OCI-LY1 (cell line): ENCODE data around the gene RASIP1.

ENCODE experiments used
- H2AFZ ChIP-seq: fragments of 200-600 bp; sonication (generic), shearing (Covaris generic); 2 replicates; pipeline ENCODE4 v1.6.0; 2014; ENCODE audit warnings: antibody characterized with exemption, mild to moderate bottlenecking, low read length
- H3F3A ChIP-seq: fragments of 200-600 bp; sonication (generic), shearing (Covaris generic); 2 replicates; pipeline ENCODE4 v1.6.0; 2014; ENCODE audit warnings: mild to moderate bottlenecking, antibody characterized with exemption, low read length, moderate library complexity; ENCODE audit not compliant: insufficient read depth
- H3K27ac ChIP-seq: fragments of 200-600 bp; sonication (generic); 2 replicates; pipeline ENCODE4 v1.5.1; 2014; ENCODE audit warnings: low read length, mixed run types, mild to moderate bottlenecking, low read depth; ENCODE audit not compliant: poor library complexity, severe bottlenecking
- H3K27me3 ChIP-seq: fragments of 200-600 bp; sonication (generic); 2 replicates; pipeline ENCODE4 v1.6.0; 2014; ENCODE audit warnings: antibody characterized with exemption, mild to moderate bottlenecking, low read length, moderate library complexity; ENCODE audit not compliant: insufficient read depth
- H3K36me3 ChIP-seq: fragments of 200-600 bp; sonication (generic); 2 replicates; pipeline ENCODE4 v1.6.1; 2014; ENCODE audit warnings: mild to moderate bottlenecking, antibody characterized with exemption, low read length, moderate library complexity, mixed read lengths; ENCODE audit not compliant: insufficient read depth
- H3K4me1 ChIP-seq: fragments of 200-600 bp; sonication (generic); 2 replicates; pipeline ENCODE4 v1.5.1; 2014; ENCODE audit warnings: mild to moderate bottlenecking, low read length, moderate library complexity; ENCODE audit not compliant: insufficient read depth, severe bottlenecking
- H3K4me2 ChIP-seq: fragments of 200-600 bp; sonication (generic), shearing (Covaris generic); 2 replicates; pipeline ENCODE4 v1.6.1; 2014; ENCODE audit warnings: low read length
- H3K4me3 ChIP-seq: fragments of 200-600 bp; sonication (generic); 2 replicates; pipeline ENCODE4 v1.5.1; 2014; ENCODE audit warnings: low read length, low read depth, mild to moderate bottlenecking, mixed read lengths; ENCODE audit not compliant: poor library complexity, severe bottlenecking
- H3K79me2 ChIP-seq: fragments of 200-600 bp; shearing (Covaris generic); 2 replicates; pipeline ENCODE4 v1.6.1; 2016; ENCODE audit warnings: mixed run types, low read length, mixed read lengths; ENCODE audit not compliant: insufficient read depth
- H3K9ac ChIP-seq: fragments of 200-600 bp; sonication (generic), shearing (Covaris generic); 2 replicates; pipeline ENCODE4 v1.6.1; 2014; ENCODE audit warnings: mild to moderate bottlenecking, low read length, mixed read lengths
- H3K9me2 ChIP-seq: fragments of 200-600 bp; sonication (generic), shearing (Covaris generic); 2 replicates; pipeline ENCODE4 v1.6.1; 2014; ENCODE audit warnings: low read depth, mild to moderate bottlenecking, low read length, mixed read lengths
- H3K9me3 ChIP-seq: fragments of 200-600 bp; shearing (Covaris generic); 2 replicates; pipeline ENCODE4 v1.6.1; 2014; ENCODE audit warnings: low read length, mixed read lengths
- H4K20me1 ChIP-seq: fragments of 200-600 bp; sonication (generic), shearing (Covaris generic); 2 replicates; pipeline ENCODE4 v1.6.0; 2016; ENCODE audit warnings: mild to moderate bottlenecking, low read length; ENCODE audit not compliant: insufficient read depth
- CTCF ChIP-seq: fragments of 200-600 bp; sonication (generic), shearing (Covaris generic); IDR thresholded peaks from 2 replicates; pipeline ENCODE4 v1.5.1; 2017; ENCODE audit warnings: mild to moderate bottlenecking, antibody characterized with exemption, low read length, moderate library complexity, mixed read lengths
- EZH2 ChIP-seq: fragments of 200-600 bp; sonication (generic), shearing (Covaris generic); IDR thresholded peaks from 2 replicates; pipeline ENCODE4 v1.8.0; 2017; ENCODE audit warnings: borderline replicate concordance, mixed run types, mild to moderate bottlenecking, antibody characterized with exemption, low read length, moderate library complexity, mixed read lengths

The RASIP1 gene

GRCh38 chr19:48702701-48703100 is 37.7 kb downstream of the RASIP1 start:
- no peak for TF ChIP-seq CTCF
- no peak for TF ChIP-seq EZH2
- H3K9me3 ChIP-seq: no peaks in the 10 kb centered on the region
- H3K27ac ChIP-seq: no peak overlapping the region
- no peak overlapping the region for H3K4me3 ChIP-seq
- H3K27me3 ChIP-seq: no peaks in the 10 kb centered on the region; the same call in 1 of the 2 replicates
- H4K20me1 ChIP-seq: no peaks in the 10 kb centered on the region
- H3F3A ChIP-seq: no peaks in the 10 kb centered on the region
- H2AFZ ChIP-seq: no peak overlapping the region
- H3K36me3 ChIP-seq: no peaks in the 10 kb centered on the region
- H3K4me1 ChIP-seq: no peaks in the 10 kb centered on the region
- no peaks in the 10 kb centered on the region for H3K9me2 ChIP-seq
- H3K4me2 ChIP-seq: no peak overlapping the region
- no peak overlapping the region for H3K9ac ChIP-seq
- no peaks in the 10 kb centered on the region for H3K79me2 ChIP-seq

GRCh38 chr19:48698046-48698445 is 42.4 kb downstream of the RASIP1 start:
- Histone ChIP-seq H3K4me1 (no peaks in the 10 kb centered on the region), H3K4me3 (no peak overlapping the region), H3K27me3 (peaks cover 4% of the 10 kb centered on the region; the same call in 1 of the 2 replicates), H3K9ac (no peak overlapping the region), H4K20me1 (no peaks in the 10 kb centered on the region), H3K79me2 (no peaks in the 10 kb centered on the region), H3K4me2 (no peak overlapping the region), H3K9me2 (no peaks in the 10 kb centered on the region), H3K27ac (no peak overlapping the region), H3K9me3 (no peaks in the 10 kb centered on the region), H3K36me3 (no peaks in the 10 kb centered on the region), H2AFZ (no peak overlapping the region), H3F3A (no peaks in the 10 kb centered on the region)
- TF ChIP-seq CTCF: no peak
- no peak for TF ChIP-seq EZH2

GRCh38 chr19:48696353-48697010 is 43.9 kb downstream of the RASIP1 start:
- no peaks in the 10 kb centered on the region for H3K9me3 ChIP-seq
- no peak overlapping the region for H3K4me3 ChIP-seq
- peaks cover 7% of the 10 kb centered on the region; the same call in 1 of the 2 replicates for H3K27me3 ChIP-seq
- H3K27ac ChIP-seq: no peak overlapping the region
- no peak overlapping the region for H2AFZ ChIP-seq
- TF ChIP-seq EZH2 (no peak), CTCF (no peak)
- H3K4me1 ChIP-seq: no peaks in the 10 kb centered on the region
- no peak overlapping the region for H3K4me2 ChIP-seq
- no peak overlapping the region for H3K9ac ChIP-seq
- no peaks in the 10 kb centered on the region for H3K79me2 ChIP-seq
- H3K36me3 ChIP-seq: no peaks in the 10 kb centered on the region
- H4K20me1 ChIP-seq: no peaks in the 10 kb centered on the region
- no peaks in the 10 kb centered on the region for H3F3A ChIP-seq
- no peaks in the 10 kb centered on the region for H3K9me2 ChIP-seq
